ENCODE measurements around the gene BSCL2.

DNA sequence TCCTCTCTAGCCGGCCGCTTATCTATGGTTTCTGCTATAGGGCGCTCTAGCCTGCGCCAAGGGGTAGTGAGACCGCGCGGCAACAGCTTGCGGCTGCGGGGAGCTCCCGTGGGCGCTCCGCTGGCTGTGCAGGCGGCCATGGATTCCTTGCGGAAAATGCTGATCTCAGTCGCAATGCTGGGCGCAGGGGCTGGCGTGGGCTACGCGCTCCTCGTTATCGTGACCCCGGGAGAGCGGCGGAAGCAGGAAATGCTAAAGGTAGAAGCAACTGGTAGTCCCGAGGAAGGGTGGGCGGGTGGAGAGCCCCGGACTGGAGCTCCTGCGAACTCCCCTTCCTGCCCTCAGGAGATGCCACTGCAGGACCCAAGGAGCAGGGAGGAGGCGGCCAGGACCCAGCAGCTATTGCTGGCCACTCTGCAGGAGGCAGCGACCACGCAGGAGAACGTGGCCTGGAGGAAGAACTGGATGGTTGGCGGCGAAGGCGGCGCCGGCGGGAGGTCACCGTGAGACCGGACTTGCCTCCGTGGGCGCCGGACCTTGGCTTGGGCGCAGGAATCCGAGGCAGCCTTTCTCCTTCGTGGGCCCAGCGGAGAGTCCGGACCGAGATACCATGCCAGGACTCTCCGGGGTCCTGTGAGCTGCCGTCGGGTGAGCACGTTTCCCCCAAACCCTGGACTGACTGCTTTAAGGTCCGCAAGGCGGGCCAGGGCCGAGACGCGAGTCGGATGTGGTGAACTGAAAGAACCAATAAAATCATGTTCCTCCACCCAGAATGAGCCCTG, 35.4 kb downstream of the BSCL2 start, which contains the start of the genes LBHD1 and UQCC3:
- TF ChIP-seq POLR2A (IDR thresholded peaks at IDR 0.05) (peak in 2 of 4 donors; percentile 46 to 67), CTCF (IDR thresholded peaks at IDR 0.05) (peak in 1 of 6 experiments; percentile 9)
